Small intestine (tissue), 7 donors: ENCODE results near the gene M1AP. TPM values are rescaled to one million over a fixed set of nuclear protein-coding genes. Genes with fewer than 3 reads are reported as not detected.

ENCODE experiments used
- DNase-seq, 2 donors: peaks; one replicate each; pipeline versions ENCODE4 v3.0.0 to v3.0.0-alpha.2; 2013
- FAIRE-seq: peaks from 2 replicates; lab custom pipeline; 2012; peaks lifted over from hg19 to GRCh38; lab: Jason Lieb, UNC
- H3K27ac ChIP-seq, 3 donors: one replicate each; pipeline ENCODE4 v1.5.1; 2013; ENCODE audit warnings: low read length in 2 of 3, mild to moderate bottlenecking in 2 of 3, control low read depth in 1 of 3, inconsistent platforms in 1 of 3, low read depth in 1 of 3, moderate library complexity in 1 of 3
- H3K27me3 ChIP-seq, 3 donors: one replicate each; pipeline ENCODE4 v1.6.1; 2013; ENCODE audit warnings: low read length in 3 of 3, inconsistent platforms in 1 of 3; ENCODE audit not compliant: control insufficient read depth in 3 of 3, insufficient read depth in 3 of 3
- H3K36me3 ChIP-seq, 3 donors: one replicate each; pipeline ENCODE4 v1.6.1; 2013; ENCODE audit warnings: low read length in 3 of 3, inconsistent platforms in 1 of 3, low read depth in 1 of 3, mild to moderate bottlenecking in 1 of 3, moderate library complexity in 1 of 3; ENCODE audit not compliant: control insufficient read depth in 3 of 3, insufficient read depth in 2 of 3
- H3K4me1 ChIP-seq, 3 donors: one replicate each; pipeline ENCODE4 v1.6.1; 2013; ENCODE audit warnings: low read length in 2 of 3, inconsistent platforms in 1 of 3, low read depth in 1 of 3, mild to moderate bottlenecking in 1 of 3, moderate library complexity in 1 of 3; ENCODE audit not compliant: control insufficient read depth in 3 of 3, insufficient read depth in 2 of 3
- H3K4me3 ChIP-seq, 3 donors: one replicate each; pipeline ENCODE4 v1.5.1; 2013; ENCODE audit warnings: low read length in 3 of 3, control low read depth in 1 of 3, inconsistent platforms in 1 of 3, low read depth in 1 of 3, mild to moderate bottlenecking in 1 of 3, moderate library complexity in 1 of 3
- H3K9me3 ChIP-seq, 2 donors: one replicate each; pipeline ENCODE4 v1.6.1; 2013; ENCODE audit warnings: low read depth in 1 of 2, low read length in 1 of 2; ENCODE audit not compliant: control insufficient read depth in 2 of 2, insufficient read depth in 1 of 2
- WGBS, 3 donors: extraction: QIAGEN DNeasy Blood & Tissue Kit; methylation state at CpG; one replicate each; pipeline ENCODE4 v1.1.7; 2013; 5-methylcytosine and 5-hydroxymethylcytosine counted together
- polyA plus RNA-seq, 4 donors: library from polyadenylated mRNA; stranded (reverse) in 3 of 4; unstranded in 1 of 4; fragments of 200-250 nt in 3 of 4; fragments of 120-200 nt in 1 of 4; gene quantifications; one replicate each; pipeline versions ENCODE4 v1.2.1 to v1.2.3, GENCODE V29; 2013
- donor health status: healthy with polysubstance abuse.
- donor health status: control.
- donor health status: control.
- donor health status: Bipolar disorder and iron deficiency.
- donor health status: healthy.

M1AP gene
- polyA plus RNA-seq, 4 donors = 0.12 to 0.13 TPM; not detected in 2

GRCh38 chr2:74538881-74539339 is 109.2 kb downstream of the M1AP start:
- Histone ChIP-seq H3K27ac (no peak overlapping the region), H3K9me3 (no peaks in the 10 kb centered on the region), H3K36me3 (peaks cover 0 to 1% (median 0%) of the 10 kb centered on the region in 3 donors), H3K4me1 (no peaks in the 10 kb centered on the region), H3K27me3 (peaks cover 0 to 38% (median 0%) of the 10 kb centered on the region in 3 donors), H3K4me3 (no peak overlapping the region)
- FAIRE-seq (no peak), DNase-seq (no peak)
- 57 to 80% (median 67%) methylated on average over 7 of the region's 7 CpGs for WGBS, 3 donors

DNA sequence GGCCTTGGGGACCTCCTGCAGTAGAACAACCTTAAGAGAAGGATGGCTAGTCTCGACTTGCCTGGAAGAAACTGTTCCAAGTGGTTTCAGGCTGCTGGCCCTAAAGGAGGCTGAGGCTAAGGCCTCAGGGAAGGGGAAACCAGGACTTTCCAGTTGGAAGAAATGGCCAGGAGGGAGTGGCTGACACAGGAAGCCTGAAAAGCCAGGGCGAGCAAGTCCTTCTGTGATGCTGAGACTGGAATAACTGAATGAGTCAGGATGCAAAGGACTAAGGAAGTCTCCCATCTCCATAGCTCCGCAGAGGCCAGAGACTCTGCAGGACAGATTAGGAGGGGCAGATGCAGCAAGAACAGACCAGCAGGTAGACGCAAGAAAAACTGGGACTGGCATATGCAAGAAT is 111.0 kb downstream of the M1AP start:
- peaks cover 0 to 38% (median 0%) of the 10 kb centered on the region in 3 donors for H3K27me3 ChIP-seq
- 70 to 75% (median 72%) methylated on average over 4 of the region's 4 CpGs for WGBS, 3 donors
- no peak for FAIRE-seq
- DNase-seq = no peak
- no peak overlapping the region for H3K27ac ChIP-seq
- peaks cover 0 to 15% (median 0%) of the 10 kb centered on the region in 3 donors for H3K36me3 ChIP-seq
- no peaks in the 10 kb centered on the region for H3K9me3 ChIP-seq
- no peaks in the 10 kb centered on the region for H3K4me1 ChIP-seq
- H3K4me3 ChIP-seq = no peak overlapping the region

GRCh38 chr2:74536166-74536950 is 111.8 kb downstream of the M1AP start:
- FAIRE-seq = no peak

DNA sequence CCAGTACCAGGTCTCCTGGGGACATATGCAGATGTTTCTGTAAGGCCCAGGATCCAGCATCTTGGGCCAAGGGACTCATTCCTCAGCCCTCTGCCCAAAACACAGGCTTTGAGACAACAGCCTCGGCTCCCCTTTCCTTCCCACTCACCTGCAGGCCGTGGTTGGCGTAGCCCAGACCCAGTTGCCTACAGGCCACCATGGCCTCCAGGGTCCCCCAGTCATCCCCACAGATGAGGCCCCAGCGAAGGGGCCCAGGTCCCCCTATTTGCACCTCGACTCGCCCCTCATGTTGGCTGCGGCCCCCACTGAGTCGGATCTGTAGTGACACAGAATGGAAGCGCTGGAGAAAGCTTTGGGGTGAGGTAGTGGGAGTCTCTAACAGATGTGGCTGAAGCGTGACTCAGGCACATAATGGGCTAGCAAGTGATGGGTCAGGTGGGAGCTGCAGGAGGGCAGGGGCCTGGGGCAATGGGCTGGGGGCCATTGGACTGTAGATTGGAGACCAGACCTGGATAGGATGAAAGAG is 112.6 kb downstream of the M1AP start:
- peaks cover 0 to 5% (median 0%) of the 10 kb centered on the region in 3 donors for H3K4me1 ChIP-seq
- DNase-seq = no peak
- H3K36me3 ChIP-seq = peaks cover 0 to 15% (median 0%) of the 10 kb centered on the region in 3 donors
- H3K27ac ChIP-seq = no peak overlapping the region
- H3K4me3 ChIP-seq = no peak overlapping the region
- H3K27me3 ChIP-seq = peaks cover 0 to 38% (median 0%) of the 10 kb centered on the region in 3 donors
- no peak for FAIRE-seq
- WGBS, 3 donors = 83 to 93% (median 90%) methylated on average over 10 of the region's 10 CpGs
- H3K9me3 ChIP-seq = no peaks in the 10 kb centered on the region

More at GRCh38 chr2:74536166-74536950, 111.8 kb downstream of the M1AP start:
- H3K4me3 ChIP-seq = no peak overlapping the region
- DNase-seq = no peak
- H3K36me3 ChIP-seq = peaks cover 0 to 15% (median 0%) of the 10 kb centered on the region in 3 donors
- peaks cover 0 to 38% (median 0%) of the 10 kb centered on the region in 3 donors for H3K27me3 ChIP-seq
- no peaks in the 10 kb centered on the region for H3K9me3 ChIP-seq
- no peak overlapping the region for H3K27ac ChIP-seq
- H3K4me1 ChIP-seq = no peaks in the 10 kb centered on the region
- WGBS, 3 donors = 78 to 87% (median 79%) methylated on average over 23 of the region's 23 CpGs

DNA sequence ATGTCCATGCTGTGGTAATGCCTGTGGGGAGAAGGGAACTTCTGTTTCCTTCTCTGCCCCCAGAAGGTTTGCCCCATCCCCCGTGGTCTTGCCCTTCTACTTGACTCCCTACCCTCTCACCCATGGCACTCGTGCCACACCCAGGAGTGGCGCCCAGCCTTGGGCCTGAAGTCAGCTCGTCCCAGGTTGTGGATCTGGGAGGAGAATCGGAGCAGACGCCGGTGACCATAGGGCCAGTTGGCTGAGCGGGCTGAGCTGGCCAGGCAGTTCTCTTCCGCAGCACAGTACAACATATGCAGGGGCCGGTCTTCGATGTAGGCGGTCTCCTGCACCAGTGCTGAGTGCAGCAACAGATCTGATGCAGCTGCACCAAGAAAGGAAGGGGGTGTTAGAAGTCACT is 113.7 kb downstream of the M1AP start:
- peaks cover 0 to 32% (median 0%) of the 10 kb centered on the region in 3 donors for H3K27me3 ChIP-seq
- no peak overlapping the region for H3K27ac ChIP-seq
- 75 to 80% (median 78%) methylated on average over 12 of the region's 12 CpGs for WGBS, 3 donors
- H3K9me3 ChIP-seq = no peaks in the 10 kb centered on the region
- H3K4me3 ChIP-seq = no peak overlapping the region
- peaks cover 0 to 15% (median 0%) of the 10 kb centered on the region in 3 donors for H3K36me3 ChIP-seq
- DNase-seq (no peak), FAIRE-seq (no peak)
- peaks cover 0 to 6% (median 0%) of the 10 kb centered on the region in 3 donors for H3K4me1 ChIP-seq

DNA sequence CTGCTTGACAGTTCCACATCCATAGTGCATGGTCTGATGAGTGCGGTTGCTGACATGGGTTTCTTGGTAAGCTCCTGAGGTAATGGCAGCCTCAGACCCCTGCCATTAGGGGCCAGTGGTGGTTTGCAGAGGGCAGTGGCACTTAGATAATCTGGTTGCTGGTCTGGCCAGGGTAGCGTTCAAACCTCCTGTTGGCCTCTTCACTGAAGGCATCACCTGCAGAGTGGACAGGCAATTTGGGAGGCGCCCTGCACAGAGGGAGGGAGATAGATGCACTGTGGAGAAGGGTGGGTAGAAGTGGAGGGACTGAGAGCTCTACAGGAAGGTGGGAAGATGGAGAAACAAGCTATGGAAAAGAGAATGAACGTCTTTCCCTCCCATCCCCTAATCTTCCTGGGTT is 114.7 kb downstream of the M1AP start:
- peaks cover 0 to 24% (median 0%) of the 10 kb centered on the region in 3 donors for H3K27me3 ChIP-seq
- no peaks in the 10 kb centered on the region for H3K9me3 ChIP-seq
- H3K4me3 ChIP-seq = no peak overlapping the region
- H3K36me3 ChIP-seq = peaks cover 0 to 17% (median 0%) of the 10 kb centered on the region in 3 donors
- peaks cover 0 to 8% (median 3%) of the 10 kb centered on the region in 3 donors for H3K4me1 ChIP-seq
- H3K27ac ChIP-seq = no peak overlapping the region
- no peak for DNase-seq
- 84 to 85% (median 84%) methylated on average over 4 of the region's 4 CpGs for WGBS, 3 donors
- no peak for FAIRE-seq

DNA sequence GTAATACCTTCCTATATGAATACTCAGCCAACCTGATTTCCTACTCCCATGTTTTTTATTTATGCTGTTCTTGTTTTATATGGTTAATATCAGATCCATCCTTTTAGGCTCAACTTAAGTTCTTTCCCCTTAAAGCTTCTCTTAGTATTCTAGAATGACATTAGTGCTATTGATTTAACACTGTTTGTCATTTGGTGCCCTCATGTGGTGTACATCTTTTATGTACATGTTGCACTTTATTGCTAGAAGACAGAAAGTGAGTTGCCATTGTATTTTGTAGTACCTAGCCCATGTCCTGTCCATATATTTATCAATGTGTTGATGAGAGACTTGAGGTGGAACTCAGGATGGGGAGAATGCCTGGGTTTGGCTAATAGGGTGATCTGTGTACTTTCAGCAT is 115.9 kb downstream of the M1AP start:
- FAIRE-seq = no peak
- DNase-seq = peak; percentile 56 to 57

DNA sequence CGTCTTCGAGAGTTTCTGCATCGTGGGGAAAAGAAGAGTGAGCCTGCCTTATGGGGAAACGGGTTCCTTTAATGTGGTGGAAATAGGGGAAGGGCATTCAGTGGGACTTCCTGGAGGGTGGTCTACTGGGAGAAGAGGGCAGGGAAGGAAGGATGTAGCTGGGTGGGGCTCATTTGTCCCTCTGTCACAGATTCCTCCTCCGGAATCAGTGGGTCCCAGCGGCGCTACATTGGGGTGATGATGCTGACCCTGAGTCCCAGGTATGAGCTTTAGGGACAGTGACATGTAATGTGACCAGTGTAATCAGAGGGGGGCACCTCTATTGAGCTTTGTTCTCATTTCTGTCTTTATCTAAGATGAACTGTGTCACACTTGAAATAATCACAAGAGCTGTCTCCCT is 116.5 kb downstream of the M1AP start:
- Histone ChIP-seq H3K4me1 (peaks cover 0 to 13% (median 5%) of the 10 kb centered on the region in 3 donors), H3K27me3 (peaks cover 0 to 9% (median 0%) of the 10 kb centered on the region in 3 donors), H3K9me3 (peaks cover 0 to 2% of the 10 kb centered on the region in 2 donors), H3K27ac (no peak overlapping the region), H3K36me3 (peaks cover 3 to 35% (median 5%) of the 10 kb centered on the region in 3 donors), H3K4me3 (no peak overlapping the region)
- no peak for FAIRE-seq
- no peak for DNase-seq
- WGBS, 3 donors = 87 to 93% (median 92%) methylated on average over 7 of the region's 7 CpGs

More for the DNA sequence above, 115.9 kb downstream of the M1AP start:
- peaks cover 3 to 30% (median 5%) of the 10 kb centered on the region in 3 donors for H3K36me3 ChIP-seq
- H3K9me3 ChIP-seq = no peaks in the 10 kb centered on the region
- H3K27ac ChIP-seq = no peak overlapping the region
- H3K4me3 ChIP-seq = no peak overlapping the region
- peaks cover 0 to 13% (median 5%) of the 10 kb centered on the region in 3 donors for H3K4me1 ChIP-seq
- H3K27me3 ChIP-seq = peaks cover 0 to 14% (median 0%) of the 10 kb centered on the region in 3 donors
